ENCODE measurements around the gene SACM1L.

SACM1L gene

DNA sequence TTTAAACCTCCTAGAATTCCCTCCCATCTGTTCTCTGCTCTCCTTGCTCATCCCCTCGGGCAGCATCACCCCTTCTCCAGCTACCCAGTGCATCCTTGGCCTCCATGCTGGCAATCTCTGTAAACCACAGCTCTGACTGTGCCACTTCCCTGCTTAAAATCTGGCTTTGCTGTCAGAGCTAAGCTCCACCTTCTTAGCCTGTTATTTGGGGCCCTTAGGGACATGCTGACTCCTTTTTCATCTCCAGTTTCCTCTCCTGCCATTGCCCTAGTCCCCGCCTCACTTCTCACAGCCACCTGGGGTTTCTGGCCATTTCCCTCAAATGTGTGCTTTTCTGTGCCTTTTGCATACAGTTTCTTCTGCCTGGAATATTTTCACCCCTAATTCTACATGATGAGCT, 101.4 kb downstream of the SACM1L start:
- Histone ChIP-seq H3K27me3 (ENCODE audit: control insufficient read depth, insufficient read depth, low read length) (peaks cover 31% of the 10 kb centered on the region), H3K4me1 (ENCODE audit: control insufficient read depth, insufficient read depth, low read length) (peaks cover 3% of the 10 kb centered on the region; the same call in 1 of the 2 replicates), H3K4me3 (ENCODE audit: low read depth, low read length) (no peak overlapping the region), H3K27ac (ENCODE audit: low read depth, low read length) (no peak overlapping the region), H3K9ac (ENCODE audit: low read depth, low read length) (no peak overlapping the region), H3K9me3 (ENCODE audit: control insufficient read depth, insufficient read depth, low read length) (0 out of 2 replicates have a peak, but pooled peaks cover 4% of the 10 kb centered on the region), H3K36me3 (ENCODE audit: control insufficient read depth, insufficient read depth, low read length) (no peaks in the 10 kb centered on the region)

DNA sequence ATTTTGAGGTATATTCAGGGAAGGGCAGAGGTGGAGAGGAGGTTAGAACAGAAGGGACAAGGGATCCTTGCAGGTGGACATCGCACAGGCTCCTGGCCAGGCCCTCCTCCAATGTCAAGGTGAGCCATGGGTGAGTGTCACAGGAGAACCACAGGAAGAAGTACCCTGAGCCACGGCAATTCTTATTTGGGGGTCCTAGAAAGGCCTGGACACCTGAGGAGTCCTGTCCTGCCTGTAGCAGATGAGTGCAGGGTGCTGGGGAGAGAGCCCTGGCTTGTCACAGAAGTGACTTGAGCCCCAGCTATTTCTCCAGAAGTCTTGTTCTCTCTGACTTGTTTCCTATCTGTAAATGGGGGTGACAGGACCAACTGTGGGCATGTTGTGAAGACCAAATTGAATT, 102.8 kb downstream of the SACM1L start:
- no peaks in the 10 kb centered on the region for H3K36me3 ChIP-seq (ENCODE audit: control insufficient read depth, insufficient read depth, low read length)
- H3K4me3 ChIP-seq (ENCODE audit: low read depth, low read length) = no peak overlapping the region
- H3K9me3 ChIP-seq (ENCODE audit: control insufficient read depth, insufficient read depth, low read length) = 0 out of 2 replicates have a peak, but pooled peaks cover 4% of the 10 kb centered on the region
- H3K9ac ChIP-seq (ENCODE audit: low read depth, low read length) = no peak overlapping the region
- peaks cover 5% of the 10 kb centered on the region; the same call in 1 of the 2 replicates for H3K4me1 ChIP-seq (ENCODE audit: control insufficient read depth, insufficient read depth, low read length)
- H3K27ac ChIP-seq (ENCODE audit: low read depth, low read length) = no peak overlapping the region
- peaks cover 45% of the 10 kb centered on the region for H3K27me3 ChIP-seq (ENCODE audit: control insufficient read depth, insufficient read depth, low read length)

DNA sequence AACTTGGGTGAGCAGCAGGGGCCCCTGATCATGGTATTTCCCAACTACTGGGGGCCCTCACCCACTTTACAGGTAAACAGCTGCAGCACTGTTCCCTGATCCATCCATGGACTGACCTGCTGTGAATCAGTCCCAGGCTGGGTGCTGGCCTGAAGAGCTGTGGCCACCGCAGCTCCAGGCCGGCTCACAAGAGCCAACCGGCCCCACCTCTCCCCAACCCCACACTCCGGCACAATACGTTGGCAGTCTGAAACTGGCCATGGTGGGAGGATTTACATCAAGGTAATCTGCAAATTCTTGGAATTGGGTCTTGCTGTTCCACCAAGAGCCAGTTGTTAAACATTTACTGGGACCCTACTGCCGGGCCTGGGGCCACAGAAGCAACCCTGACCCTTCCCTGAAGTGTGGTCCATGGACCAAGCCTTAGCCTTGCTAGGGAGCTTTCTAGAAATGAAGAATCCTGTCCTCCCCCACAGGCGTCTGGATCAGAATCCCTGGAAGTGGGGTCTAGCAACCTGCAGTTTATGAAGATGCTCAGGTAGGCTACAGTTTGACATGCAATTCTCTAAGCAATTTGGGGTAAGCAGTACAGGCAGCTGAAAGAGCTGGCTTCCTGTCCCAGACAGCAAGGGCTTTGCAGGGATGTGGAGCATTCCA, 103.4 kb downstream of the SACM1L start:
- Histone ChIP-seq H3K36me3 (ENCODE audit: control insufficient read depth, insufficient read depth, low read length) (no peaks in the 10 kb centered on the region), H3K4me1 (ENCODE audit: control insufficient read depth, insufficient read depth, low read length) (peaks cover 5% of the 10 kb centered on the region; the same call in 1 of the 2 replicates), H3K4me3 (ENCODE audit: low read depth, low read length) (no peak overlapping the region), H3K27me3 (ENCODE audit: control insufficient read depth, insufficient read depth, low read length) (peaks cover 51% of the 10 kb centered on the region), H3K9me3 (ENCODE audit: control insufficient read depth, insufficient read depth, low read length) (0 out of 2 replicates have a peak, but pooled peaks cover 4% of the 10 kb centered on the region), H3K9ac (ENCODE audit: low read depth, low read length) (no peak overlapping the region), H3K27ac (ENCODE audit: low read depth, low read length) (no peak overlapping the region)

DNA sequence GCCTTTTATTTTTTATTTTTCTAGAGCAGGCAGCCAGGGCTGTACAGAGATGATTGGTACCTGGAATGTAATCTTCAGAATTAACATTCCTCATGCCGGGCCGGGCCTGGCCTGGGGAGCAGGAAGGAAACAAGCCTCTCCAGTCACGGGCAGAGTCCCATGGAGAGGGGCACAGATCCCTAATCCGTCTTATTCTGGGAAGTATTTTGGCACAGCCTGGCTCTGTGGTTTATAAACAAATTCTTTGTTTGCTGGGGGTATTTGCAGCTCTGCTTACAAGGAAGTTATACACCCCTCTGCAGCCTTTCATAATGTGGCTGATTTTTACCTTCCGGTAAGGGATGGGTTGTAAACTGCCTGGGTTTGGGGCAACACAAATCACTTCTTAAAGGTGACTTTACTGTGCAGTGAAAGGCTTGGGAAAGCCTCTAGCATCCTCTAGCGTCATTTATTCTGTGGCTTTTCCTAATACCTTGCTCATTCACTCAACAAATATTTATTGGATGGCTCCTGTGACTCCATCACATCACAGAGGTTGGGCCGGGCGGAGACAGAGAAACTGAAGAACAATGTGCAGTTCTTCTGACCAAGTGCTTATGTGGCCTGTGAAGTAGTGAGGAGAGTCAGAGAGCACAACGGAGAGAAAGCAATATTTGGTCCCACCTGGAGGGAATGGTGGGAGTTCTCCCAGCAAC, 104.4 kb downstream of the SACM1L start:
- no peak overlapping the region for H3K27ac ChIP-seq (ENCODE audit: low read depth, low read length)
- no peaks in the 10 kb centered on the region for H3K36me3 ChIP-seq (ENCODE audit: control insufficient read depth, insufficient read depth, low read length)
- H3K9ac ChIP-seq (ENCODE audit: low read depth, low read length) = no peak overlapping the region
- H3K4me3 ChIP-seq (ENCODE audit: low read depth, low read length) = no peak overlapping the region
- 0 out of 2 replicates have a peak, but pooled peaks cover 4% of the 10 kb centered on the region for H3K9me3 ChIP-seq (ENCODE audit: control insufficient read depth, insufficient read depth, low read length)
- H3K4me1 ChIP-seq (ENCODE audit: control insufficient read depth, insufficient read depth, low read length) = peaks cover 5% of the 10 kb centered on the region; the same call in 1 of the 2 replicates
- peaks cover 61% of the 10 kb centered on the region for H3K27me3 ChIP-seq (ENCODE audit: control insufficient read depth, insufficient read depth, low read length)

DNA sequence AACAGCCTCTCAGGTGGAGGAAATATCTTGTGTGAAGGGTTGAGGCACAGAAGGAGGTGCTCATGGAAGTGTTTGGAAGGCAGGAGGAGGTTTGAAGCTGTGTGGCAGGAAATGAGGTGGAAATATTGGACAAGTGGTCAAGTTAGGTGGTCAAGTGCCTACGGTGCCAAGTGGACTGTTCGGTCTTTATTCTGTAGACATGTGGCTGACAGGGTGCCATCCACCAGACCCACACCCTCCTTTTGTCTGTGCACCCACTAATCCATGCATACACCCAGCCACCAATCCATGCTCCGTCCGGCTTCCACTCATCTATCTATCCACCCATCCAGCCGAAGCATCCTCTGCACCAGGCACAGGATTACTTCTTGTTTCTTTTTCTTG, 105.0 kb downstream of the SACM1L start:
- no peak overlapping the region for H3K9ac ChIP-seq (ENCODE audit: low read depth, low read length)
- H3K36me3 ChIP-seq (ENCODE audit: control insufficient read depth, insufficient read depth, low read length) = no peaks in the 10 kb centered on the region
- H3K9me3 ChIP-seq (ENCODE audit: control insufficient read depth, insufficient read depth, low read length) = 0 out of 2 replicates have a peak, but pooled peaks cover 4% of the 10 kb centered on the region
- peaks cover 5% of the 10 kb centered on the region; the same call in 1 of the 2 replicates for H3K4me1 ChIP-seq (ENCODE audit: control insufficient read depth, insufficient read depth, low read length)
- H3K4me3 ChIP-seq (ENCODE audit: low read depth, low read length) = no peak overlapping the region
- H3K27ac ChIP-seq (ENCODE audit: low read depth, low read length) = no peak overlapping the region
- H3K27me3 ChIP-seq (ENCODE audit: control insufficient read depth, insufficient read depth, low read length) = peaks cover 66% of the 10 kb centered on the region

DNA sequence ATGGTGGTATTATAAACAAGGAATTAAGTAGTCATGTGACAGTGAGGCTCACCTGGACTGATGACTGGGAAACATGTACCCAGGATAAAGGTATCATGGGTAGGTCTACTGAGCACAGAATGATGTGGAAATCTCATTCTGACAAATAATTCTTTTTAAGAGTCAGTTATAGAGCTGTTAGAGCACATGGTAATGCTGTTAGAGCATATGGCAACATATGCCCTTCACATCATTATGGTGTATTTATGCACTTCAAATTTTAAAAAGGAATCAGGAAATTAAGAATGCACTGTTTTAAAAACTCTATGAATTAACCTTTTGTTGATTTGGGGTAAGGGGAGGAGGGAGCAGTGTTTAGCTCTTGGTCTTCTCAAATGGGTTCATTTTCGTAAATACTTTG, 105.5 kb downstream of the SACM1L start:
- Histone ChIP-seq H3K4me1 (ENCODE audit: control insufficient read depth, insufficient read depth, low read length) (peaks cover 5% of the 10 kb centered on the region; the same call in 1 of the 2 replicates), H3K4me3 (ENCODE audit: low read depth, low read length) (no peak overlapping the region), H3K27ac (ENCODE audit: low read depth, low read length) (no peak overlapping the region), H3K9me3 (ENCODE audit: control insufficient read depth, insufficient read depth, low read length) (no peaks in the 10 kb centered on the region), H3K36me3 (ENCODE audit: control insufficient read depth, insufficient read depth, low read length) (no peaks in the 10 kb centered on the region), H3K27me3 (ENCODE audit: control insufficient read depth, insufficient read depth, low read length) (peaks cover 68% of the 10 kb centered on the region), H3K9ac (ENCODE audit: low read depth, low read length) (no peak overlapping the region)
